GM12872 (cell line): Measurements from ENCODE around the gene KRT33A.
A peak's percentile ranks its signal among the peaks of the same experiment; 100 is the strongest.

ENCODE experiments used
- TF ChIP-seq, protein P1 (sequence below): IDR thresholded peaks from 3 replicates; pipeline ENCODE4 v1.5.1; 2011; ENCODE audit warnings: low read depth, mild to moderate bottlenecking, low read length, moderate library complexity; ENCODE audit not compliant: insufficient read depth

Gene KRT33A

DNA sequence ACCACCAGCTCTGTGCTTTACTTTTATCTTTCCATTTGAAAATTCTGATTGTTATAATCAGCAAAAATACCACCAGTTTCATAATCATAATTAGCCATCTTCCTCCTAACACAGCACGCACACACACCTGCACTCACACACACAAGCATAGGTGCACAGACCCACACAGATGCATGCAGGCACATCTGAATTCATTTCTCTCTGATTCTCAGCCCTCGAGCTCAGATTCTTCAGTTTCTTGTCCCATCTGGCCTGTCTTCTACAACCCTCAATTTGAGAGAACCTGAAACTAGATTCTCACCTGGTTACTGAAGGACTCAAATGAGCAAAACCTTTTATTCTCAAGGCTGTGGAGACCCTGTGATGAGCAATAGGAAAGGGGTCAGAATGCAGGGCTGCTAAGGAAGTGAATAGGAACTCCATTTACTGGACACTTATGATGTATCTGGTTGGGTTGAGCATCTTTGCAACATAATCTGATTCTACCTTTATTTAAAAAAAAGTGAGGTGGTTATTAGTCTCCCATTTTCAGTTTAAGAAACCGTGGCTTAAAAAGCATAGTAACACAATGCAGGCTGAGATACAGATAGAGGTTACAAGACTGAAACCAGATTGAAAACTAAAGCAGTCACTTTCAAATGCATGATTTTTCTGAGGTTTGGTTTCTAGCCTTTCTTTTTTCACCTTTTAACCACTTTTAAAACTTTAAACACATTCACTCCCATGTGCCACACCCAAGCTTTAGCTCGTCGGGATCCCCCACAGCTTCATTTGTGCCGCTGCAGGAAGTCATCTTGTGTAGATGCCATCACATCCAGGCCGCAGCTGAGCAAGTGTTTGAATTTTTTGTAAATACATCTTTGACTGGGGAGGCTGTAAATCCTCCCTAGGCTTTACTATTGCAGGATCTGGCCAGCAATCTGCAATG is 9.4 kb downstream of the KRT33A start:
- TF ChIP-seq, protein P1, sequence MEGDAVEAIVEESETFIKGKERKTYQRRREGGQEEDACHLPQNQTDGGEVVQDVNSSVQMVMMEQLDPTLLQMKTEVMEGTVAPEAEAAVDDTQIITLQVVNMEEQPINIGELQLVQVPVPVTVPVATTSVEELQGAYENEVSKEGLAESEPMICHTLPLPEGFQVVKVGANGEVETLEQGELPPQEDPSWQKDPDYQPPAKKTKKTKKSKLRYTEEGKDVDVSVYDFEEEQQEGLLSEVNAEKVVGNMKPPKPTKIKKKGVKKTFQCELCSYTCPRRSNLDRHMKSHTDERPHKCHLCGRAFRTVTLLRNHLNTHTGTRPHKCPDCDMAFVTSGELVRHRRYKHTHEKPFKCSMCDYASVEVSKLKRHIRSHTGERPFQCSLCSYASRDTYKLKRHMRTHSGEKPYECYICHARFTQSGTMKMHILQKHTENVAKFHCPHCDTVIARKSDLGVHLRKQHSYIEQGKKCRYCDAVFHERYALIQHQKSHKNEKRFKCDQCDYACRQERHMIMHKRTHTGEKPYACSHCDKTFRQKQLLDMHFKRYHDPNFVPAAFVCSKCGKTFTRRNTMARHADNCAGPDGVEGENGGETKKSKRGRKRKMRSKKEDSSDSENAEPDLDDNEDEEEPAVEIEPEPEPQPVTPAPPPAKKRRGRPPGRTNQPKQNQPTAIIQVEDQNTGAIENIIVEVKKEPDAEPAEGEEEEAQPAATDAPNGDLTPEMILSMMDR: no peak

DNA sequence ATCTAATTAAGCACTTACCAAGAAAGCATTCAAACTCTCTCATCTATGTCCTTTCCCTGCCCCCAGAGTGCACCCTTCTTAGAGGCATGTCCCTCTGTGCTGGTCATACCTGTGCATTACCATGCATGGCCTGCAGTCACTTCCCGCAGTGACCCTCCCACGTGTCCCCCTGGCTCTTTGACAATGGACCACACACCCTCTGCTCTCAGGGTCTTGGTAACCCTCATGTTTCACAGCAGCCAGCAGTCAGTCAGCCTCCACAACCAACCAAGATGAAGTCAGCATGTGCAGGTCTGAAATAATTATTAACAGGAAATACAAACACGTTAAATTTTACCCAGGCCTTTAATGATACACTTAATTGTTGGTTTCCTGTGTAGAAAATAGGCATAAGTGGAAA is 10.1 kb downstream of the KRT33A start:
- TF ChIP-seq, protein P1: peak; percentile 24; the same call in 1 of the 3 replicates

DNA sequence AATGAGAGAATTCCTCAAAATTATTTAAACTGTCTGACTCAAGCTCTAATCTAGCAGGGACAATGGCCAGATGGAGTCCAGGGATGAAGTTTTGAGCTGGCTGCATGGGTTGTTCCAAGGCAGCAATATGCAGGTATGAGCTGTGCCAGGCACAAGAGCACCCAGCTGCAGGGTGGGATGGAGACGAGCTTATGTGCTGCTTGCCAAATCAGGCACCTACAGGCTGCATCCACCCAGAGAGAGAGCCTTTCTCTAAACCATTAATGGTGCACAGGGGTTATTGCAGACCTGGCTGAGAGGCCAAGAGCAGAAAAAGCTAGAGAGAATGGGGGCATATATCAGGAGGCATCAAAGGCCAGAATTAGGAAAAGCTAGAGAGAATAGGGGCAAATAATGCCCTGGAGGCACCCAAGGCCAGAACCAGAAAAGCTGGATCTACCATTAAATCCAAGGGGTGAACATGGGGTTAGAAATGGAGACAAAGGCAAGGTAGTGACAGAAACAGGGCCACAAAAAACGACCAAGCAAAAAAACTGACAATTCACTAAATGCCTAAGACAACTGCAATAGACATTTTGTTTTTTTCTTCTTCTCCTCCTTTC is 11.0 kb downstream of the KRT33A start:
- TF ChIP-seq, protein P1: no peak

DNA sequence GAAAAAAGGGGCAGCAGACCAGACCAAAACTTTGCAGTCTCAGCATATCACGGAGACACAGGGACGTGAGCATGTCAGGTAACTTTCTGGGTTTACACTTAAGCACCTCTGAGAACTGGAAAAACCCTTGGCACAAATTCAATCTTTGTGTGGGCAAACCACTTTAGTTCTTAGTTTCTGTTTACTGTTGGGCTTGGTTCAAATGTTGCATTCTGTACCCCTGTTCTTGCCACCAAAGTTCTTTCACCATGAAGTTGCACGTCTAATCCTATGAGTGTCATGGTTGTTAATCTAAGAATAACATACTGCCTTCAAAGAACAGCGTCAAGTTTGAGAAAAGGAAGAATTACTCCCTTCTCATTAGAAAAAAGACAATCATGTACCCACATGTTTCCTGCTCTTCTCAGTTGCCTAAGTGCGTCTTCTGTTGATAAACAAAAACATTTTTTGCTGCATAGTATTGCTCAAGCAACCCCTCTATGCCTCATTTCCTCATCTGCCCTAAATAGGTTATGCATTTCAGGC is 11.6 kb downstream of the KRT33A start:
- TF ChIP-seq, protein P1: no peak

DNA sequence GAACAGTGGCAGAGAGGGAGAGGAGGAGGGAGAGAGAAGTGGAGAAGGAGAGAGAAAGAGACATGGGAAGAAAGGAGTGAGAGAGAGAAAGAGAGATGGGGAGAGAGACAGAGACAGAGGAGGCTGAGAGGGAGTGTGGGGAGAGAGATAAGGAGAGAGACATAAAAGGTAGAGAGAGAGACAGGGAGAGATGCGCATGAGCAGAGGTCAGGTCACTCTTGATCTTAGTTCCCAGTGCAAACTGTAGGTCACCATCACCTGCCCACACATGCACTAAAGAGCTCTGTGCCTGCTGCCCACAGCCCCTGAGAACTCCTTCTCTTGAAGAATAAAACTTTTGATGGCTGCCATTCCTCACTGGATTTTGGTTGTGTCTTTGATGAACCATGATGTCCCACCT is 14.9 kb downstream of the KRT33A start:
- TF ChIP-seq, protein P1: no peak

DNA sequence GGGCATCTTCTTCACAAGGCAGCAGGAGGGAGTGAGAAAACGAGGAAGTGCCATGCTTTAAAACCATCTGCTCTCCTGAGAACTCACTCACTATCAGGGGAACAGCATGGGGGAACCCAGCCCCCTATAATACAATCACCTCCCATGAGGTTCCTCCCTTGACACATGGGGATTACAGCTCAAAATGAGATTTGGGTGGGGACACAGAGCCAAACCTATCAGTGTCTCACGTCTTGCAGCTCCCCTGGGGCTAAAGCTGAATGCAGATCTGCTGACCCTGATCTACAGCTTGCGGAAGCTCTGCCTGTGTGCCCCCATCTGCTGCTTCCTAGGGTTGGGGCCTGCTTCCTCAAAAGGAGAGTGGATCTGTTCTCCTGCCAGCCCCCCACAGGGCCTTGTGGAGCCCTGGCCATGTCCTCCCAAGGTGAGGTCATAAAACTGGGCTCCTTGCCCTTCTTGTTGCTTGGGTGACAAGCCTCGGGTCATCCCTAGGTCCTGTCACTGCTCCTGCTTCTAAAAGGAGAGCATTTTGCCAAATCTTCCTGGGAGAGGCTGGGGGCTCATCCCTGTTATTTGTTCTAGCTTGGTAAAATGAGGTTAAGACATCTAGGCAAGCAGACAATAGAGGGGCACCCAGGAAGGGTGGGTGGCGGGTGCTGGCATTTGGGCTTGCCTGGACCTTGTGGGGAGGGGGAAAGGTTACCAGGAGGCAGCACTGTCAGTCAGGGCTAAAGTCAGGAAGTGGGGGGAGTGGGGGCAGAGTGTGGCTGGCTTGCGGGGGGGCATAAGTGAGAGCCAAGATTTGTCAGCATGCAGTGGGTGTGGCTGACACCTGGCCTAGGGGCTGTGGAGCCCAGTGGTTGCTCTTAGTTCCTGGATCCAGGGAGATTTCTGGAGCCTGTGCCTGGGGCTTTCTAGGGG is 16.0 kb downstream of the KRT33A start:
- TF ChIP-seq, protein P1: no peak
